Measurements from ENCODE around the gene WNT3A.

WNT3A gene

GRCh38 chr1:228050571-228051231, 43.9 kb downstream of the WNT3A start:
- no peak for TF ChIP-seq CTCF (IDR thresholded peaks at IDR 0.05; ENCODE audit: low read depth, low read length)

GRCh38 chr1:228058172-228058948, 51.6 kb downstream of the WNT3A start:
- H3K4me3 ChIP-seq (replicated peaks in 1 of 2; ENCODE audit: low read depth in 2 of 2, low read length in 2 of 2) = no peak overlapping the region
- TF ChIP-seq CTCF (IDR thresholded peaks at IDR 0.05; ENCODE audit: low read depth, low read length) = no peak
- no peak for DNase-seq (ENCODE audit: low read depth in 2 of 2)

More at GRCh38 chr1:228050571-228051231, 43.9 kb downstream of the WNT3A start:
- H3K4me3 ChIP-seq (replicated peaks in 1 of 2; ENCODE audit: low read depth in 2 of 2, low read length in 2 of 2) = no peak overlapping the region
- no peak for DNase-seq (ENCODE audit: low read depth in 2 of 2)

GRCh38 chr1:228058949-228059633, 52.3 kb downstream of the WNT3A start:
- TF ChIP-seq CTCF (IDR thresholded peaks at IDR 0.05; ENCODE audit: low read depth, low read length) = no peak
- DNase-seq (ENCODE audit: low read depth in 2 of 2) = no peak
- H3K4me3 ChIP-seq (replicated peaks in 1 of 2; ENCODE audit: low read depth in 2 of 2, low read length in 2 of 2) = no peak overlapping the region

- DNase-seq (ENCODE audit: low read depth in 2 of 2) = peak; percentile 27 to 36
Observed at GRCh38 chr1:228059634-228060457, 53.0 kb downstream of the WNT3A start.

GRCh38 chr1:228060458-228061190, 53.8 kb downstream of the WNT3A start:
- DNase-seq (ENCODE audit: low read depth in 2 of 2) = peak; percentile 19

More at GRCh38 chr1:228059634-228060457, 53.0 kb downstream of the WNT3A start:
- peak overlapping the region; percentile 11 to 14 for H3K4me3 ChIP-seq (replicated peaks in 1 of 2; ENCODE audit: low read depth in 2 of 2, low read length in 2 of 2)
- no peak for TF ChIP-seq CTCF (IDR thresholded peaks at IDR 0.05; ENCODE audit: low read depth, low read length)

More at GRCh38 chr1:228060458-228061190, 53.8 kb downstream of the WNT3A start:
- peak overlapping the region; percentile 11 to 21 for H3K4me3 ChIP-seq (replicated peaks in 1 of 2; ENCODE audit: low read depth in 2 of 2, low read length in 2 of 2)
- no peak for TF ChIP-seq CTCF (IDR thresholded peaks at IDR 0.05; ENCODE audit: low read depth, low read length)
